PFSK-1 (cell line): Measurements from ENCODE around the gene LSM7.

Experiments
- FOXP2 ChIP-seq: optimal IDR thresholded peaks from 2 replicates; pipeline ENCODE3; 2011; ENCODE audit warnings: borderline replicate concordance, control low read depth, inconsistent platforms; ENCODE audit not compliant: insufficient read depth; ENCODE audit errors: extremely low read length, extremely low read depth
- POLR2AphosphoS5 ChIP-seq: IDR thresholded peaks from 2 replicates; pipeline ENCODE4 v1.6.1; 2012; ENCODE audit warnings: low read depth, mild to moderate bottlenecking, control low read depth, low read length, moderate library complexity
- REST ChIP-seq, 2 experiments: IDR thresholded peaks; 2 replicates each; pipeline versions ENCODE4 v1.6.1 to v1.8.0; 2011 to 2012; ENCODE audit warnings: low read depth in 2 of 2, low read length in 2 of 2, control low read depth in 1 of 2, inconsistent platforms in 1 of 2, mild to moderate bottlenecking in 1 of 2, moderate library complexity in 1 of 2; ENCODE audit not compliant: insufficient read depth in 1 of 2
- SIN3A ChIP-seq: IDR thresholded peaks from 2 replicates; pipeline ENCODE4 v1.6.1; 2012; ENCODE audit warnings: mild to moderate bottlenecking, low read length, moderate library complexity, borderline replicate concordance; ENCODE audit not compliant: insufficient read depth
- TAF1 ChIP-seq: IDR thresholded peaks from 2 replicates; pipeline ENCODE4 v1.6.1; 2012; ENCODE audit warnings: low read length, control low read depth, borderline replicate concordance; ENCODE audit not compliant: insufficient read depth

The LSM7 gene

GRCh38 chr19:2330632-2331284, 2.4 kb upstream of the LSM7 start:
- TF ChIP-seq SIN3A (no peak), FOXP2 (no peak), TAF1 (no peak), POLR2AphosphoS5 (no peak), REST (IDR thresholded peaks at IDR 0.05; ENCODE audit: insufficient read depth in 1 of 2, low read depth in 2 of 2, low read length in 2 of 2) (no peak)

GRCh38 chr19:2330255-2330631, 1.9 kb upstream of the LSM7 start:
- no peak for TF ChIP-seq TAF1
- no peak for TF ChIP-seq POLR2AphosphoS5
- no peak for TF ChIP-seq FOXP2
- TF ChIP-seq SIN3A = no peak
- no peak for TF ChIP-seq REST (IDR thresholded peaks at IDR 0.05; ENCODE audit: insufficient read depth in 1 of 2, low read depth in 2 of 2, low read length in 2 of 2)

GRCh38 chr19:2329501-2329916, 1.1 kb upstream of the LSM7 start:
- TF ChIP-seq TAF1 (no peak), POLR2AphosphoS5 (no peak), FOXP2 (no peak), REST (IDR thresholded peaks at IDR 0.05; ENCODE audit: insufficient read depth in 1 of 2, low read depth in 2 of 2, low read length in 2 of 2) (no peak), SIN3A (no peak)

GRCh38 chr19:2329149-2329478, 728 bp upstream of the LSM7 start:
- TF ChIP-seq REST (IDR thresholded peaks at IDR 0.05; ENCODE audit: insufficient read depth in 1 of 2, low read depth in 2 of 2, low read length in 2 of 2) (no peak), FOXP2 (no peak), SIN3A (no peak)
